ENCODE data around the gene TRIM40.

The TRIM40 gene, protein sequence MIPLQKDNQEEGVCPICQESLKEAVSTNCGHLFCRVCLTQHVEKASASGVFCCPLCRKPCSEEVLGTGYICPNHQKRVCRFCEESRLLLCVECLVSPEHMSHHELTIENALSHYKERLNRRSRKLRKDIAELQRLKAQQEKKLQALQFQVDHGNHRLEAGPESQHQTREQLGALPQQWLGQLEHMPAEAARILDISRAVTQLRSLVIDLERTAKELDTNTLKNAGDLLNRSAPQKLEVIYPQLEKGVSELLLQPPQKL

DNA sequence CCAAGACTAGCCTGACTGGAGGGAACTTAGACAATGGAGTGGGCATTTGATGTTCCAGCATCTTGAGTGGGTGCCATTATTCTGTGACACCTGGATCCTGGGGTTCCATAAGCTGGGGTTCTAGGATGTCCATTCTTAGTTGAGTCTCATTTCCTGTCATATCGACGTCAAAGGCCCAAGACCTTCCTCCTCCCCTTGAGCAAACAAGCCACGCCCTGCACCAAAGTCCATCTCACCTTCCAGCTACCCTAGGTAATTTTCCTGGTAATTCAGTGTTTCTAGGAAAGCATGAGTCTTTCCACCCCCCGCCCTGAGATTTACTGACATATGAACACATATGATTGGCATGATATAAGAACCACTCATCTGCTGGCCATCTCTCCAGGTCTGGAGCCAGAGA is at the start of gene TRIM40:
Gene TRIM40, plus strand, starts transcription at position 384 of the 400 bp plus-strand sequence. CDS start 897 bp downstream, outside the sequence.
- no peak for DNase-seq

DNA sequence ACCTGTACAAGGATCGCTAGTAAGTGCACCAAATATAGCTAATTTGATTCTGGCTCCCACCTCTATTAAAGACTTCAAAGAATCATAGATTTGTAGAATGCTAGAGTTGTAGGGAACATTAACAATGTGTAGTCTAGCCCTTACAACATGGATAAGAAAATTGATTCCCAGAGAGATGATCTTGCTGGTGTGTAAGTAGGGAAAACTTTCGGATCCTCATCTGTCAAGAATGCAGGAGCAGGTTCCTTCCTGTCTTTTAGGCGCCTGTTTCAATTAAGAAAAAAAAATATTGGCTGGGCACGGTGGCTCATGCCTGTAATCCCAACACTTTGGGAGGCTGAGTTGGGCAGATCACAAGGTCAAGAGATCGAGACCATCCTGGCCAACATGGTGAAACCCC is 48.1 kb upstream of the TRIM40 start:
- DNase-seq = no peak

DNA sequence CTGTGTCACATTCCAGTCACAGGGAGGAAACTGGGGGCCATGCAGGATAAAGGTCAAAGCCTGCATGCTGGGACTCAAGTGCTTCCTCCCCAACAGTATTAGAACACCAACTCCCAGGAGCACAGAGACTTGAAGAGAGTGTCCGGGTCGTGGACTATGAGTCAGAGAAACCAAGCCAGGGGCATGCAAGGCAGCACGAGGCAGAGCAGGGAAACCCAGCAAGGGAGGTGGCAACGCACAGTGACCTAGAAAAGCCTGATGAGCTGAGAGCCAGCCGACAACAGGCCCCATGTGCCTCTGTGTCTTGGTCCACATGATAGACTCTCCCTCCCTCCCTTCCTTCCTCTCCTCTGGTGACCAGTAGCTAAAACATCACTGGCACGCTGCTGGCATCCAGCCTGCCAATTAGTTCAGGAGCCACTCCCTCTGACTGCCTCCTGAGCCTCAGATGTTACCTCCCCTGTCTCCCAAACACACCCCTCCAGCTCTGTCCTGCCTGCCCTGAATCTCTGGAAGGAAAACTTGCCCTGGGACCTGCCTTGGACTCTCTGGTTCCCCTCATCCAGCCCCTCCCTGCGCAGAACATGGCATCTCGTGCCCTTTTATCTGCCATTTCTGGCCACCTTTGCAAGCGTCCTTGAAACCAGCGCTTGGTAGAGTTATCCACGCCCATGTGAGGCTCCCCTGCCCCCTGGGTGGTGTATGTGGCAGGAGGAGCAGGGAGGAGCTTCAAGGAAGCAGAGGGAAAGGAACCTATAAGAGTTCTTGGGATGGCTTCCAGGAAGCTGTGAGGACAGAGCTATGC is 44.2 kb upstream of the TRIM40 start:
- DNase-seq = no peak

DNA sequence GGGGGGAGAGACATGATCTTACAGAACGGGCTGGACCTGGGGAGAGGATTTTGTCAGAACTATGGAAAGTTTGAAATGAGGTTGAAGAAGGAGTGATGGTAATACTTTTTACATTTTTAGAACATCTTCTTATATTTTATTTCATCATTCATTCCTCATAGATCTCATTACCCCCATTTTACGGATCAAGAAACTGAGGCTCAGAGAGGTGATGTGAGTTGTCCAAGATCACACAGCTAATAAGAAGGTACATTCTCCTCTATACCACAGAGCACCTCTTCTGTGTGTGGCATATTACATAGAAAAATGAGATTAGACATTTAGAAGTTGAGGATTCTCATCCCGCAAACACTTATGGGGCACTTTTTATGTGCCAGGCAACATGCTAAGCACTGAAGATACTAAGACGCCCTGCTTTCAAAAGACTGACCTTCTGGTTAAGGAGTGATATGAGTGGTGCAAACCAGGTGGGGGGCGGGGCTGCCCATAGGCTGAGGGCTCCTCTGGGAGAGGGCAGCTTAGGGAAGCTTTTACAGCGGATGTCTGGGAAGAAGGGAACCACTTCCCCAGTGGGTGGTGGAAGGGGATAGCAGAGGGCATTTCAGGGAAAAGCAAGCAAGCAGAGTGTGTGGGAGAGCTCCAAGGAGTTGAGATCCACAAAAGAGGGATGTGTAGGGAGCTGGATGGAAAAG is 42.9 kb upstream of the TRIM40 start:
- DNase-seq = no peak

DNA sequence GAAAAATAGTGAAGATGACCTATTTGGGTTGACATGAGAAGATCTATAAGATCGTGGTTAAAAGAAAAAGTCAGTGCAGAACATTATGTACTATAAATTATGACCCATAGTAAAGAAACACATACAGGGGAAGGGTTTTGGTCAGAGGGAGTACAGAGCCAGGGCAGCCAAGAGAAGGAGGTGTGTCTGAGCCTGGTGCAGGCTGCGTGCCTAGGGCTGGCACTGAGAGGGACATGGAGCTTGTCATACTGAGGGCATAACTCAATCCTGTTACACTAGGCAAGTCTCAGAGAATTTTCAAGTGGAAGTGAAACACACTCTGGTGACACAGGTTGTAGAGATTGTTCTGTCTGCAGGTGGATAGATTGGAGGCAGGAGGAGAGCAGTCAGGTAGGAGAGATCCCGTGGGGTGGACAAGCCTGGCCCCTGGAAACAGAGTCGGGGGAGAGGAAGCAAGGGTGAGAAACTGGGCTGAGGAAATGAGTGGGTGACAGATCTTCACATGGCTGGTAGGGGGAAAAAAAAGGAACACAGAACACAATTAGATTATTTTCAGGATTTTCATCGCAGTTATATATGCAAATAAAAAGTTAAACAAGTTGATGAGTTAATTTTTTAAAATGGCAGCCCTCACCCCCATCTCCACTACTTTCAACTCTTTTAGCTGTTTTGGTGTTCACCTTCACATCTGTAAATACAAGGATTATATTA is 41.8 kb upstream of the TRIM40 start:
- no peak for DNase-seq

DNA sequence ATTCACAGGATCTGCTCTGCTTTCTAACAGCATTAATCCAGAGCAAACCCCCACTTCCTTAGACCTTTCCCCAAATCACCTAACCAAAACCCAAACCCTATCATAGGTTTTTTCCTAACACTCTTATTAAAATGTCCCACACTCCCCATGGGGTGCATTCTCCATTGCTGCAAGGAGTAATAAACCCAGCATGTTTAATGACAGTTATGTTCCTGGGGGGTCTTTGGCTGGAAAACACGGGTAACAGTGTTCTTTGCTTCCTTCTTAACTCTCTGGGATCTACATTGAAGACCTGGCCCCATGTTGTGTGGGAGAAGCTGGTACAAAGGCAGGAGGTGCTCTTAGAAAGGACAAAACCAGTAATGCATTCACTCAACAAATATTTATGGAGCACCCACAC is 39.1 kb upstream of the TRIM40 start:
- DNase-seq = no peak

DNA sequence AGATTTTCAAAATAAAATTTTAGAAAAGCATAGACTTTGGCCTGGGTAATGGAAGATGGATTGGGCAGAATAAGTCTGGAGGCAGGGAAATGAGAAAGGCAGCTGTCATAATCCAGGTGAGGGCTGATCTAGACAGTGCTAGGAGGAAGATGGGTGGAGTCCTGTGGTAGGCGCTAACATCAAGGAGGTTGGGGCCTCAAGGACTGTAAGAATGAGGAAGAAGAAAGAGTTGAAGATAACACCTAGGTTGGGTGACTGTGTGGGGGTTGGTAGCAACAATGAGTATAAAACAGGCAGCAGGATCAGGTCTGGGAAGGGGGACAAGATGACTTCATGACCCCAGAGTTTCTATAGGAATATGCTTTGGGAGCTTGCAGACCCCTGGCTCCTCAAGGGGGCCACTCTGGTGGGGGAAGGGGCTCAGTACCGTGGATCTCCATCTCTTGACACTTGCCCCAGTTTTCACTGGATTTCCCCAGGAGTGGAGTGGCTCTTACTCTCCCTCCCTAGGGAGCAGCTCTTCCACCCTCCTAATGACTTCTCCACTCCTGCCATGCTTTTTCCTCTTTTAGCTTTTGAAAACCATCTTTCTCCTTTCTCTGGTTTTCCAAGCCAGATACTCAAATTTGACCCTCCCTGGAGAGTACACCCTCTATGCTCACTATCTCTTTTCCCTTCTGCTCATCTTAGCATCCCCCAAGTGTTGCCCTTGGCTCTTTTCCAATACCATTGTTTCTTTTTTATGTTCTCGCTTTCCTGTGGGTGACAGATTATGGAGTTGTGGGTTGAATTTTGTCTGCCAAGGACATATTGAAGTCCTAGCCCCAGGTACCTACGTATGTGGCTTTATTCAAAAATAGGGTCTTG is 37.8 kb upstream of the TRIM40 start:
- no peak for DNase-seq

DNA sequence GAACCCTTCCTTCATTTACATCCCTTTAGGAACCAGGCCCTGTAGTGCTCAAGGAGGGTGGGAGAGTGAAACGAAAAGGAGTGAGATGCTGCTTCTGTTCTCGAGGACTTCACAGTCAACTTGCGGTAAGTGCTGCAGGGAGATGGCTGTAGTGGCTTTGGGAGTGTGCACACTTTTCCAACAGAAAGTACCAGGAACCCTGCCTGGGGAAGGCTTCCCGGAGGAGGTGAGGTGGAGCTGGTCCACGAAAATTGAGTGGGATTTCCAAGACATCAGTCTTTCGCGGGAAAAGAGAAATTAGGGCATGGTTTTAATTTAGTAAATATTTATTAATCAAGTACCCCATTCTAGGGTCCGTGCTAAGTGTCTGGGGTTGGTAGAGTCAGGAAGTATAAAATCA is 35.8 kb upstream of the TRIM40 start:
- no peak for DNase-seq

DNA sequence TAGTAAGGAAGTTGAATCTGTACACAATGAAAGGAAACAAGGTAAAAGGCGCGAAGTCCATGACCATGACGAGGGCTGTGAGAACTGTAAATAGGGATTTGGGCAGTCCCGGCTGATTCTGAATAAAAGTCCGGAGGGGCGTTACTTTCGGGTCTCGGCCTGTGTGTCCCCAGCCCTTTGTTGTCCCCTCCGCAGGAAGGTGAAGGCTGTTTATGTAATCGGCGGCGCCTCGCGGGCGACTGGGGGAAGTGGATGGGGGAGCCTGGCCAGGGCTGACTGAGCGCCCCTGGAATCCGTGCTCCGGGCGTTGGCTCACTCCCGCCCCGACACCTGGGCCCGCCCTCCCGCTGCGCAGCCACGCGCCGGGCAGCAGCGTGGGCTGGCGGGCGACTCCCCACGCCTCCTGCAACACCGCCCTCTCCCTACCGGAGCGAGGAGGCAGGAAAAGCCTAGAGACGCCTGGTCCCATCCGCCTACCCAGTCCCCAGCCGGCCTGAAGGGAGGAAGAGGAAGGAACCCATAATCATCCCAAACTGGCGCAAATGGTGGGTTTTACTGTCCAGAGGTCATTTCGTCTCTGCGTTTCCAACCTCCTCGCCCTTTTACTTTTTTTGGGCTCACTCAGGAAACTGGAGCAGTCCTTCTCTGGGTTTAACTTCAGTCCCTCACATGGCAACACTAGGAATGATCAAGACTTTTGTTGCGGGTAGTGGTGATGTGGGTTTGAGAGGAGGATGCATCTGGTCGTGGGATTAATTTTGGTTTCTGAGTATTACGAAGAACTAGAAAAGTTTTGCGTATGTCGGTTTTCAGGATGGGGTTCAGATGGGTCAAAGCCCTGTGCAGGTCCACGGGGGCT is 35.1 kb upstream of the TRIM40 start:
- peak; percentile 27 for DNase-seq

DNA sequence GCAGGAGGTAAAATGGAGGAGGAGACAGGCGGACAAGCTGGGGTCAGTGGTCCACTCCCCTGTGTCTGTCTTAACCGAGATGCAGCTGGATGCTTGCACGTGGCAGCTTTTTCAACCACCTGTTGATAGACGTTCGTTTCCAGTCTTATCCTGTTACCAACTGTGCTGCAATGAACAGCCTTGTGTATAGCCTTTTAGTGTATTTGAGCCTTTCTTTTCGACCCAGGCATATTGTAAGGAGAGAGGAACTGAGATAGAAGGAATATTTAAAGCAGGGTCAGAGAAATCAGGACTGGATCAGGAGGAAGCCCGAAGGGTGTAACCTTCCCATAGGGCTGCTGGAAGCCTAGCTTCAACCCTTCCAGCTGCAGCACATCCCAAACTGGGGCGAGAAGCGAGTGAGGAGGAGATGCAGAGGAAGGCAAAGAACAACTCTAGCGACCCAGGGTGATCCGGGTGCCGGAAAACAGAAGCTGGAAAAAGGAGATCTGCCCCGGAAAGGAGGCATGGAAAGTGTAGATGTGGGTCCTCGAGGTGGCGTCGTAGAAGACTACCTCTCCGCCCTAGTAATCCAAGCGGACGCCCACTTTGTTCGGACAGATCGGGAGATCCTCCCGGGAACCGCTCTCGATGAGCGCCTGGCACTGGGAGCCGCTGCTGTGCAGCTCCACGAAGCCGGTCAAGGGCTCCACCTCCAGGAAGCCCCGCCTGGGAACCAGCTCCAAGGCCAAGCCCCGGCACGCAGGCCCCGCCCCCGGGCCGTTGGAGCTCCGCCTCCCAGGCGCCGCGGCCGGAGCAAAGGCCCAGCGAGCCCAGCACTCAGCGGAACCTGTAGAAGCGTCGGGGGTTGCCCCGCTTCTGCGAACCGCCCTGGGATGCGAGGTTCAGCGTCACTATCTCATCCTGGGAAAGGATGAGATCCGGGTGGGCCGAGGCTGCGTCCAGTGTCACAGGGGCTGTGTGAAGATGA is 34.2 kb upstream of the TRIM40 start:
- DNase-seq = peak; percentile 70

DNA sequence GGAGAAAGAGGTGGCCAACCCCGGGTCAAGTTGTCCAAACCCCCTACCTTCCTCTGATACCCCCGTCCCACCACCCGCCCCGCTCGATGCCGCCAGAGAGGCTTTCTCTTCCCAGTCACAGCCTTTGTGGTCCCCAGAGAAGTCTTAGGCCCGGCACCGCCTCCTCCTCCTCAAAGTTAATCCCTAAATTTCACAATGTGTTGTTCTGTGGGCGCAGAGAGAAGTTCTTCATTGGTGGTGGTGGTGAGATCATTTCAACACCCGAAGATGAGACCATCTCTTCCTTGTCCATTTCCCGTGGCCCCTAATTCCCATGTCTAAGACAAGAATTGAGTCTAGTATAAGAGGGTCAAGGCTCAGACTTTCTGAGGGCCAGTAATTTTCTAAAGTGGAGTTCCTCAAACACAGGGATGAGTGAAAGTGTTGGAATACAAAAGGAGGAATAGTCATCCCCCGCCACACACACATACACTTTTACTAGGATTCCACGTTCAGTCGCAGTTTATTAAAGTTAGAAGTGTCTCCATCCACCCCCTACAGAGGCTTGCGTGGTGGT is 33.4 kb upstream of the TRIM40 start:
- DNase-seq = no peak

DNA sequence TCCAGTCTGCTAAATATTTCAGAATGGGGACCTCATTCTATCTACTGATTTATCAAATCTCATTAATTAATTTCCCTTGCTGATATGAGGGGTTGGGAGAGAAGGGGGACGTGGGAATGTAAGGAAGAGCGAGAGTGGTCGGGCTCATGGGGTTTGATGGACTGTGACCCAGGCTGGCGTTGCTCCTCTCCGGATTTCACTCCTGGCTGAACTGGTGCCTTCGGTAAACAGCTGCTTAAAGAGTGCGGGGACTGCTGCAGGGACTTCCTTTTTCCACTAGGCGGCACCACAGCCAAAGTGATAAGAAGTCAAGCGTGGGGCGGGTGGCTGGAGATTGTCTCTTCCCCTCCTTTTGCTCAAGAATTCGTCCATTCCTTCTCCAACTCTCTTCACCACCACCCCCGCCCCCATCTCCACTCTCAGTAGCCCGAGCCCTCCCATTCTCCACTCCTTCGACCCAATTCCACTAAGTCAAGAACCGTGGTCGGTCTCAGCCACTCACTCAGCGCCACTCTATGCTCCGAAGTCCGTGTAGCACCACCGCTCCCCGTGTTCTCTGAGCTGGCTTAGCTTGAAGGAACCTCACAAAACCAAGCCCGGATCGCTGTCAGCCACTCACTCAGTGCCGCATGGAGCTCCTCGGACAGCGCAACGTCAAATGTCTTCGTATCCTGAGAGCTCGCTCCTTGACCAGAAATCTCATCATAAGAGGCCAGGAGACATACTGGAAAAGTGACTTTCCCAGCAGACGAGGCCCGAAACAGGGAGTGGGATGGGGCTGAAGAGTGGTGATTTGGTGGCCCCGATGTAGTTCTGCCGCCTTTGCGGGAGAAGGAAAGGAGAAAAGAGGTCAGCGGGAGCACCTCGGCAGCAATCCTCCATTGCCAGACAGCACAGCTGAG is 32.7 kb upstream of the TRIM40 start:
- peak; percentile 83 for DNase-seq

DNA sequence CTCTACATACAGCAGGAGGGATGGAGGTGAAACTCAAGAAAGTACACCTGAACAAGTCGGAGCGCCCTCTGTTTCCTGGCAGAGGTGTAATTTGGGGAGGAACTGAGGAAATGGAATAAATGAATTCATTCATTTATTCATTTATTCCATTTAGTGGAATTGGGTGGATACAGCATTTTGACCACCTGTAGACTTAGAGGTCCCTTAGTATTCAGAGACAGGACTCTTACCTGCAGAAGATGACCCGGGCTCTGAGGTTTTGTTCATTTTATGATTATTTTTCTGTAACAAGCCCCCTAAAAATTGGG is 32.1 kb upstream of the TRIM40 start:
- no peak for DNase-seq

DNA sequence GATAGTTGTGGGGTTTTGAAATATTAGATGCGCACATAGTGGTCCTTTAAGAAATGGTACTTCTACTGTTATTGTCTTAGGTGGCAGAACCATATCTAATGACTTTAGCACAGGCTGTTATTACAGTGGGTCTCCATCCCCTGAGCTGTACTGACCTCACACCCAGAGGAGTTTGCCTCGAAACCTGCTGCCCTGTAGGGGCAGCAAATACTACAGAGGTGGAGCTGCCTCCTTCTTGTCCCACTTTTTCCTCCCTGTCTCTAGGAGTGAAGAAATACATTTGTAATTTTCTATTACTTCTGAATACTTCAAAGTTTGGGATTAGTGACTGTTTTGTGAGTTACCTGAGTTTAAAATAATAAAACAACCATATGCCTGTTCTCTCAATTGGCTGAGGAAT is 31.3 kb upstream of the TRIM40 start:
- no peak for DNase-seq

DNA sequence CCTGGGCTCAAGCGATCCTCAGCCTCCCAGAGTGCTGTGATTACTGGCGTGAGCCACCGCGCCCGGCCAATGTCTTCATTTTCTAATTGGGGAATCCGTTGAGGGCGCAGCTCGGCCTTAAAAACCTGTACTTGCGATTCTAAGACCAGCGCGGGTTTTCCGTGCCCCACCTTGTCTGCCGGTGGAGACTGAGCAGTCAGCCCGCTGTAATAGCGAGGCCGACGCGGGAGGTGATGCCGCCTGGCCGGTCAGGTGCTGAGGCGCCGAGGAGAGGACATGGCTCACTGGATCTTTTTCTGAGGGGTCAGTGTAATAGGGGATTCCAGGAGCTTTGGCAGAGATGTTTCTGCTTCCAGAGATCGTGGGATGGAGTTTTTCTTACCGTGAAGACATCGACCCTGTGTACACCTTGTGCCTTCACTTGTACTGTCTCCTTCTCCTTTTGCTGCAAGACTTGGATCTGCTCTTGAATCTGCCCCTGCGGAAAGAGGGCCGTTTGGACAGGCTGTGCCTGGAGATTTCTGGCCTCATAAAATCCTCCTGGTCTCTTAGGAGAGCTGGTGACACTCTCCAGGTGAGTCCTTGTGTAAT is 24.6 kb upstream of the TRIM40 start:
- no peak for DNase-seq

DNA sequence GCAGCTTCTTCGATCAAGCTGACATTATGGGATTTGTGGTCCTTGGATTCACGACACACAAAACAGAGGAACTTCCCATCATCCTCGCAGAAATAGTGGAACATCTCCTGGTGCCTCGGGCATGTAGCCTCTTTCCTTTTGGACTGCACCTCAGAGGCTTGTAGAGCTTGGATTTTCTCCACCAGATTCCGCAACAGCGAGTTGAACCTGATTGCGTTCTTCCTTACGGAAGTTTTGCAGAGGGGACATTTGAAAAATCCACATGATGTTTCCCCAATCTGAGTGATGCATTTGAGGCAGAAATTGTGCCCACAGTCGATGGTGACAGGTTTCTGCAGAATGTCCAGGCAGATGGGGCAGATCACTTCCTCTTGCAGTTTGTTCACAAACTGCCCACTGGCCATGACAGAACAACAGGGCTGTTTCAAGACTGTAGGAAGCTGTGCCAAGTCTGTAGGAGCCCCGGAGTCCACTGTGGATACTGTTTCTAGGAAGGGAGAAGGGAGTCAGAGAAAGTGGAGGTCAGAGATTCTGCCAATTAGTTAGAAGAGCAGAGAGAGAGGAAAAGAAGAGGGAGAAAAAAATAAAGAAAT is 23.4 kb upstream of the TRIM40 start:
- DNase-seq = no peak

DNA sequence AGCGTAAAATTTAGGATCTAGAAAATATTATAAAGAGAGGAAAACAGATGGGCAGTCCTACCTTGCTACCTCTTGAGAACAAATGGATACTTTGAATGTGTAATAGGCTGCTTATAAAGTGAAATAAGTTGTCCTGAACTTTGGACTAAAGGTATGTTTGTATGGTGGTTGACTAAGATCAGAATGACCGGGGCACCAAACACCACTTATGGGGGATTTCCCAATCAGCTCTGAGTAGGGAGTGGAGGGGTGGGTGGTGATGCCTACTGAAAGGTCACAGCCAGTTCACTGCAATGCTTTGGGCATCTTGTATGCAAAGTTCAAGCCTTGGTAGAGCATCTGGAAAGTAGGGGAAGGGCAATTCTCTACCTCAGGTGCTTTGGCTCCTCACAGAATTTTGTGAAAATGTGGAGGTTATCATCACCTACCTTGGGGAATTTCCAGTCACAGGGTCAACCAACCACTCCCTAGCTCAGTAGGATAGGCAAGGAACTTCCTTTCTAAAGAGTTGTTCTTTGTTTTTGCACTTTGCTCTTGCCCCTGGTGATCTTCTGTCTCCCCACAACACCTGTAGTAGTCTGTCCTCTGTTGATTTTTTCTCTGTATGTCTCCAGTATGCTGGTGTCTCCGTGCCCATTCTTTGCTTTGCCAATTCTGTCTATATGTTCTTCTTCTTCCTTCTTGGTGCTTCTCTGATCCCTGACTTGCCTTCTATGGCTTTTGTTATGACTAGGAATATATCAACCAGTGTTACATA is 22.8 kb upstream of the TRIM40 start, which contains the start of gene TRIM31:
Gene TRIM31, minus strand, starts transcription at position 88 of the 757 bp plus-strand sequence. CDS start 285 bp downstream, outside the sequence.
- DNase-seq = no peak

Measured in activated T-cell treated with anti-CD3 and anti-CD28 coated beads, Interleukin-2, amount 50 U/mL, for 1 hour (primary cell).